OCI-LY1 (cell line): ENCODE data around the gene BTBD16.

Source experiments
- CTCF ChIP-seq: fragments of 200-600 bp; sonication (generic), shearing (Covaris generic); IDR thresholded peaks from 2 replicates; pipeline ENCODE4 v1.5.1; 2017; ENCODE audit warnings: mild to moderate bottlenecking, antibody characterized with exemption, low read length, moderate library complexity, mixed read lengths
- EZH2 ChIP-seq: fragments of 200-600 bp; sonication (generic), shearing (Covaris generic); IDR thresholded peaks from 2 replicates; pipeline ENCODE4 v1.8.0; 2017; ENCODE audit warnings: borderline replicate concordance, mixed run types, mild to moderate bottlenecking, antibody characterized with exemption, low read length, moderate library complexity, mixed read lengths

GRCh38 chr10:122348512-122348911 is 77.4 kb downstream of the BTBD16 start:
- no peak for TF ChIP-seq CTCF
- TF ChIP-seq EZH2: no peak
